Right lobe of liver (tissue), 4 donors: ENCODE measurements around the gene FMN1.

Experiments used
- POLR2A ChIP-seq: fragments of 450-650 bp; IDR thresholded peaks from one replicate; pipeline ENCODE4 v1.6.1; 2017; ENCODE audit warnings: antibody characterized with exemption, mild to moderate bottlenecking
- TF ChIP-seq, protein P1 (sequence below), 4 donors: fragments of 200-600 bp in 3 of 4; fragments of 450-650 bp in 1 of 4; IDR thresholded peaks; one replicate each; pipeline versions ENCODE4 v1.5.1 to v1.8.0; 2016 to 2022; ENCODE audit warnings: antibody characterized with exemption in 4 of 4, mild to moderate bottlenecking in 2 of 4
- donor health status: DM: no; HTN: no; CAD: no.
- donor health status: DM: no; HTN: no; CAD: no.
- donor health status: DM: no; HTN: yes; CAD: no.

DNA sequence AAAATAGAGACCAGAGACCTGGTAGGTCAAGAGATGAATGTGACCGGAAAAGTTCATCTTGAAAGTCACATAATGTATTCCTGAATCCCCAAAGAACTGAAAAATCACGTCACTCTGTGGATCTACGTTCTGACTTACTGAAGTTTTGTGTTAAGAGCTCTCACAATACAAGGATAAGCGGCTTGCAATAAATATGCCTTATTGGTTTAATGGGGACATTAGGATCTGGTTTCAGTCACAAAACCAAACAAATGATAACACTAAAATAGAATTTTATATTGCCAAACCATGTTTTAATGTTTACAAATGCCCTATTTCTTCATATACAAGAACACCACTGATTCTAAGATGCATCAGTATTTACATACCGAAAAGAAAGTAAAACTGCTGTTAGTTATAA lies 164.2 kb downstream of the FMN1 start:
- no peak for TF ChIP-seq POLR2A
- TF ChIP-seq, protein P1, sequence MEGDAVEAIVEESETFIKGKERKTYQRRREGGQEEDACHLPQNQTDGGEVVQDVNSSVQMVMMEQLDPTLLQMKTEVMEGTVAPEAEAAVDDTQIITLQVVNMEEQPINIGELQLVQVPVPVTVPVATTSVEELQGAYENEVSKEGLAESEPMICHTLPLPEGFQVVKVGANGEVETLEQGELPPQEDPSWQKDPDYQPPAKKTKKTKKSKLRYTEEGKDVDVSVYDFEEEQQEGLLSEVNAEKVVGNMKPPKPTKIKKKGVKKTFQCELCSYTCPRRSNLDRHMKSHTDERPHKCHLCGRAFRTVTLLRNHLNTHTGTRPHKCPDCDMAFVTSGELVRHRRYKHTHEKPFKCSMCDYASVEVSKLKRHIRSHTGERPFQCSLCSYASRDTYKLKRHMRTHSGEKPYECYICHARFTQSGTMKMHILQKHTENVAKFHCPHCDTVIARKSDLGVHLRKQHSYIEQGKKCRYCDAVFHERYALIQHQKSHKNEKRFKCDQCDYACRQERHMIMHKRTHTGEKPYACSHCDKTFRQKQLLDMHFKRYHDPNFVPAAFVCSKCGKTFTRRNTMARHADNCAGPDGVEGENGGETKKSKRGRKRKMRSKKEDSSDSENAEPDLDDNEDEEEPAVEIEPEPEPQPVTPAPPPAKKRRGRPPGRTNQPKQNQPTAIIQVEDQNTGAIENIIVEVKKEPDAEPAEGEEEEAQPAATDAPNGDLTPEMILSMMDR (IDR thresholded peaks at IDR 0.05): no peak
